Activated CD8-positive, alpha-beta T cell treated with anti-CD3 and anti-CD28 coated beads, Interleukin-2, amount 10 ng/mL, durations not matched to agents 7 days and 5 days (primary cell): ENCODE measurements around the gene RYR2. TPM values are rescaled to one million over a fixed set of nuclear protein-coding genes. Genes with fewer than 3 reads are reported as not detected.

Experiments used
- ATAC-seq: fragments of 150-1000 bp; cut with Tn5 transposase; one replicate; pipeline ENCODE4 v1.10.0; 2021; ENCODE audit warnings: moderate library complexity
- CTCF ChIA-PET: fragments of 350-600 bp; sonication (Branson Sonifier 250); formaldehyde crosslinking; loops from one replicate; lab custom pipeline; 2021; ENCODE audit warnings: antibody characterized with exemption; lab: Charles Lee
- POLR2A ChIA-PET: fragments of 350-600 bp; sonication (Branson Sonifier 250); formaldehyde crosslinking; loops from one replicate; lab custom pipeline; 2021; ENCODE audit warnings: antibody characterized with exemption; lab: Charles Lee
- DNase-seq: peaks from one replicate; pipeline ENCODE4 v3.0.0-alpha.2; 2020
- H3K27ac Mint-ChIP-seq: one replicate; pipeline ENCODE4 v1.8.0; 2021; ENCODE audit warnings: mild to moderate bottlenecking, mixed read lengths
- H3K27me3 Mint-ChIP-seq: one replicate; pipeline ENCODE4 v1.8.0; 2021; ENCODE audit warnings: low read depth, mixed read lengths
- H3K36me3 Mint-ChIP-seq: one replicate; pipeline ENCODE4 v1.8.0; 2021; ENCODE audit warnings: low read depth, mixed read lengths
- H3K4me1 Mint-ChIP-seq: one replicate; pipeline ENCODE4 v1.8.0; 2021; ENCODE audit warnings: low read depth, mixed read lengths
- H3K4me3 Mint-ChIP-seq: one replicate; pipeline ENCODE4 v1.8.0; 2021; ENCODE audit warnings: mild to moderate bottlenecking, mixed read lengths
- H3K9me3 Mint-ChIP-seq: one replicate; pipeline ENCODE4 v1.8.0; 2022; ENCODE audit warnings: mixed read lengths; ENCODE audit not compliant: insufficient read depth
- total RNA-seq, 2 experiments: library from RNA; stranded (reverse); gene quantifications; one replicate each; pipeline ENCODE4 v1.2.3, GENCODE V29; 2021

The RYR2 gene
- total RNA-seq, 2 experiments from 2014 or later, result not detected

GRCh38 chr1:237638555-237638954 lies 596.6 kb downstream of the RYR2 start:
- Mint-ChIP-seq H3K27ac (no peak overlapping the region), H3K4me3 (no peak overlapping the region), H3K9me3 (no peaks in the 10 kb centered on the region), H3K4me1 (no peaks in the 10 kb centered on the region), H3K27me3 (no peaks in the 10 kb centered on the region), H3K36me3 (no peaks in the 10 kb centered on the region)
- DNase-seq, result no peak
- ChIA-PET CTCF (no interaction called here), POLR2A (no interaction called here)
- no peak for ATAC-seq

- Mint-ChIP-seq H3K36me3 (no peaks in the 10 kb centered on the region), H3K27ac (no peak overlapping the region), H3K9me3 (no peaks in the 10 kb centered on the region), H3K27me3 (no peaks in the 10 kb centered on the region), H3K4me1 (no peaks in the 10 kb centered on the region), H3K4me3 (no peak overlapping the region)
- CTCF ChIA-PET, result no interaction called here
- POLR2A ChIA-PET, result no interaction called here
- no peak for ATAC-seq
- no peak for DNase-seq
Observed at GRCh38 chr1:237640011-237640671, 598.2 kb downstream of the RYR2 start.

GRCh38 chr1:237640966-237641365 lies 599.0 kb downstream of the RYR2 start:
- H3K27ac Mint-ChIP-seq, result no peak overlapping the region
- H3K36me3 Mint-ChIP-seq, result no peaks in the 10 kb centered on the region
- H3K4me3 Mint-ChIP-seq, result no peak overlapping the region
- DNase-seq (no peak), ATAC-seq (no peak)
- POLR2A ChIA-PET, result no interaction called here
- H3K4me1 Mint-ChIP-seq, result no peaks in the 10 kb centered on the region
- H3K9me3 Mint-ChIP-seq, result no peaks in the 10 kb centered on the region
- CTCF ChIA-PET, result no interaction called here
- no peaks in the 10 kb centered on the region for H3K27me3 Mint-ChIP-seq

GRCh38 chr1:237650809-237651208 lies 608.8 kb downstream of the RYR2 start:
- H3K9me3 Mint-ChIP-seq, result no peaks in the 10 kb centered on the region
- no peak for DNase-seq
- H3K27me3 Mint-ChIP-seq, result no peaks in the 10 kb centered on the region
- no peak overlapping the region for H3K4me3 Mint-ChIP-seq
- H3K27ac Mint-ChIP-seq, result no peak overlapping the region
- ChIA-PET CTCF (no interaction called here), POLR2A (no interaction called here)
- H3K4me1 Mint-ChIP-seq, result no peaks in the 10 kb centered on the region
- ATAC-seq, result no peak
- no peaks in the 10 kb centered on the region for H3K36me3 Mint-ChIP-seq

- Mint-ChIP-seq H3K27me3 (no peaks in the 10 kb centered on the region), H3K4me1 (no peaks in the 10 kb centered on the region), H3K27ac (no peak overlapping the region), H3K36me3 (no peaks in the 10 kb centered on the region), H3K9me3 (no peaks in the 10 kb centered on the region), H3K4me3 (no peak overlapping the region)
- ATAC-seq, result no peak
- no peak for DNase-seq
- ChIA-PET CTCF (no interaction called here), POLR2A (no interaction called here)
Observed at GRCh38 chr1:237655778-237656177, 613.8 kb downstream of the RYR2 start.

- no peaks in the 10 kb centered on the region for H3K27me3 Mint-ChIP-seq
- no peak overlapping the region for H3K4me3 Mint-ChIP-seq
- H3K36me3 Mint-ChIP-seq, result no peaks in the 10 kb centered on the region
- H3K9me3 Mint-ChIP-seq, result no peaks in the 10 kb centered on the region
- CTCF ChIA-PET, result no interaction called here
- POLR2A ChIA-PET, result no interaction called here
- DNase-seq (no peak), ATAC-seq (no peak)
- no peaks in the 10 kb centered on the region for H3K4me1 Mint-ChIP-seq
- no peak overlapping the region for H3K27ac Mint-ChIP-seq
Observed at GRCh38 chr1:237664348-237664747, 622.4 kb downstream of the RYR2 start.

GRCh38 chr1:237670302-237670701 lies 628.3 kb downstream of the RYR2 start:
- Mint-ChIP-seq H3K36me3 (no peaks in the 10 kb centered on the region), H3K4me1 (no peaks in the 10 kb centered on the region), H3K9me3 (no peaks in the 10 kb centered on the region), H3K4me3 (no peak overlapping the region), H3K27me3 (no peaks in the 10 kb centered on the region), H3K27ac (no peak overlapping the region)
- ChIA-PET POLR2A (interaction anchor here (0.6 kb wide), 1 partner anchor 863 kb away, joined by 5 read pairs; no protein-coding TSS in a partner anchor), CTCF (no interaction called here)
- ATAC-seq (no peak), DNase-seq (no peak)

GRCh38 chr1:237671262-237671661 lies 629.3 kb downstream of the RYR2 start:
- no peak overlapping the region for H3K4me3 Mint-ChIP-seq
- no peaks in the 10 kb centered on the region for H3K4me1 Mint-ChIP-seq
- ChIA-PET CTCF (no interaction called here), POLR2A (no interaction called here)
- no peak for DNase-seq
- no peaks in the 10 kb centered on the region for H3K27me3 Mint-ChIP-seq
- H3K36me3 Mint-ChIP-seq, result no peaks in the 10 kb centered on the region
- H3K27ac Mint-ChIP-seq, result no peak overlapping the region
- no peak for ATAC-seq
- H3K9me3 Mint-ChIP-seq, result no peaks in the 10 kb centered on the region

GRCh38 chr1:237671935-237672334 lies 630.0 kb downstream of the RYR2 start:
- Mint-ChIP-seq H3K36me3 (no peaks in the 10 kb centered on the region), H3K27ac (no peak overlapping the region), H3K9me3 (no peaks in the 10 kb centered on the region), H3K4me3 (no peak overlapping the region), H3K27me3 (no peaks in the 10 kb centered on the region), H3K4me1 (no peaks in the 10 kb centered on the region)
- POLR2A ChIA-PET, result no interaction called here
- DNase-seq (no peak), ATAC-seq (no peak)
- CTCF ChIA-PET, result no interaction called here

- H3K4me3 Mint-ChIP-seq, result no peak overlapping the region
- CTCF ChIA-PET, result no interaction called here
- H3K27ac Mint-ChIP-seq, result no peak overlapping the region
Observed at GRCh38 chr1:237672748-237673147, 630.8 kb downstream of the RYR2 start.

GRCh38 chr1:237673631-237674030 lies 631.6 kb downstream of the RYR2 start:
- DNase-seq (no peak), ATAC-seq (no peak)
- H3K4me3 Mint-ChIP-seq, result no peak overlapping the region
- no peaks in the 10 kb centered on the region for H3K4me1 Mint-ChIP-seq
- no peaks in the 10 kb centered on the region for H3K36me3 Mint-ChIP-seq
- no peaks in the 10 kb centered on the region for H3K27me3 Mint-ChIP-seq
- POLR2A ChIA-PET, result no interaction called here
- no peak overlapping the region for H3K27ac Mint-ChIP-seq
- no peaks in the 10 kb centered on the region for H3K9me3 Mint-ChIP-seq
- CTCF ChIA-PET, result no interaction called here

More at GRCh38 chr1:237672748-237673147, 630.8 kb downstream of the RYR2 start:
- H3K4me1 Mint-ChIP-seq, result no peaks in the 10 kb centered on the region
- no peak for DNase-seq
- ATAC-seq, result no peak
- no peaks in the 10 kb centered on the region for H3K9me3 Mint-ChIP-seq
- no peaks in the 10 kb centered on the region for H3K36me3 Mint-ChIP-seq
- no peaks in the 10 kb centered on the region for H3K27me3 Mint-ChIP-seq
- POLR2A ChIA-PET, result no interaction called here

GRCh38 chr1:237677979-237678378 lies 636.0 kb downstream of the RYR2 start:
- no peak overlapping the region for H3K4me3 Mint-ChIP-seq
- H3K36me3 Mint-ChIP-seq, result no peaks in the 10 kb centered on the region
- CTCF ChIA-PET, result no interaction called here
- no peak for ATAC-seq
- no peaks in the 10 kb centered on the region for H3K27me3 Mint-ChIP-seq
- no peaks in the 10 kb centered on the region for H3K4me1 Mint-ChIP-seq
- H3K27ac Mint-ChIP-seq, result no peak overlapping the region
- DNase-seq, result no peak
- H3K9me3 Mint-ChIP-seq, result no peaks in the 10 kb centered on the region
- POLR2A ChIA-PET, result no interaction called here

GRCh38 chr1:237679687-237680086 lies 637.7 kb downstream of the RYR2 start:
- Mint-ChIP-seq H3K27ac (no peak overlapping the region), H3K4me1 (no peaks in the 10 kb centered on the region), H3K4me3 (no peak overlapping the region), H3K36me3 (no peaks in the 10 kb centered on the region), H3K27me3 (no peaks in the 10 kb centered on the region), H3K9me3 (peaks cover 4% of the 10 kb centered on the region)
- ChIA-PET POLR2A (no interaction called here), CTCF (no interaction called here)
- DNase-seq (no peak), ATAC-seq (no peak)
